ENCODE measurements around the gene SHB. TPM values are rescaled to one million over a fixed set of nuclear protein-coding genes. Genes with fewer than 3 reads are reported as not detected.

SHB gene
- total and polyA plus RNA-seq, 2 of the 13 experiments (the other 11 are each of a cell fraction or from before 2014, with no cell fraction given), result 19.4 to 20.7 TPM

DNA sequence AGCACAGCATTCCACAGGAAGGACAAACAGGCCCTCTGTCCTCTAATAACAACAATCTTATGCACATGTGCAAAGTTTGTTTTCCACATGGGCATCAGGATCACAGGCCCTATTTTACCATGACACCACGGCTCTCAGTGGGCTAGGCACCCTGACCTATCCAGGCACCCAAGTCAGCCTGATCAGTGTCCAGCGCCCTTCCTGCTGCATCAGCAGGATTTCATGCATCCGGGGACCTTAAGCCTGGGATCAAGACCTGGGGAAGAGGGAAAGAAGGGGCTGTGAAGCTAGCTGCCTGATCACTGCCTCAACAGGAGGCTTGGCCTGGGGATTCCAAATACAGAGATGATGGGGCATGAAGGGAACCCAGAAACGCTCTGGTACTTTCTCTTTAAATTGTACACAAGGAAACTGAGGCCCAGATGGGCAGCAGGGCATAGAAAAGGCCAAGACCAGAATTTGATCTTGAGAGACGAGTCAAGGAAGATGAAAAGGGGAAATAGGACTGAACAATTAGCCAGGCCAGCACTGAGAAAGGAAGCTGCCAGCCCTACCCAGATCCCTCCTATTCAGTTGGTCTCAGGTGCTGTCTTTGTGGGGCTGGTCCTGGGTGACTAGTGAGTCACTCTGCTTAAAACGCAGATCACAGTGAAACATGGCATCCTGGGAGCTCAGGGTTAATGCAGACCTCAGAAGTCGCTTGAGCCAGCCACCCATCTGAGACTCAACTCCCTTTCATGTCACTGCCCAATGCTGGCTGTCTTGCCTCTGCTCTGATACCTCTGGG is 57.9 kb downstream of the SHB start:
- Histone ChIP-seq H3K9me3 (ENCODE audit: low read length) (no peaks in the 10 kb centered on the region), H3K4me2 (ENCODE audit: low read depth, low read length) (no peak overlapping the region), H4K20me1 (ENCODE audit: insufficient read depth, low read length) (peaks cover 22% of the 10 kb centered on the region), H3K4me1 (ENCODE audit: insufficient read depth, low read length) (peaks cover 54% of the 10 kb centered on the region), H3K36me3 (replicated peaks in 1 of 2; ENCODE audit: control insufficient read depth in 1 of 2, insufficient read depth in 2 of 2, low read length in 2 of 2) (peaks cover 39 to 69% of the 10 kb centered on the region in 2 experiments), H2AFZ (ENCODE audit: low read length) (no peak overlapping the region), H3K4me3 (replicated peaks in 1 of 3; ENCODE audit: insufficient read depth in 1 of 3, low read depth in 2 of 3, low read length in 3 of 3) (no peak overlapping the region), H3K27me3 (ENCODE audit: control insufficient read depth in 1 of 2, insufficient read depth in 2 of 2, low read length in 2 of 2) (no peaks in the 10 kb centered on the region), H3K9ac (ENCODE audit: insufficient read depth, low read depth, low read length) (no peak overlapping the region), H3K27ac (ENCODE audit: extremely low read length, insufficient read depth, low read length) (no peak overlapping the region), H3K79me2 (ENCODE audit: insufficient read depth, low read length) (peaks cover 61% of the 10 kb centered on the region)
- in situ Hi-C loops (cut with HindIII; ENCODE audit: extremely low pct_ligation_motif_present, low pct_unique_long_range_greater_than_20kb), result no loop called here
- DNase-seq (ENCODE audit: low spot score), result no peak
- WGBS (ENCODE audit: low lambda C conversion rate), result 96% methylated on average over 6 of the region's 7 CpGs
- POLR2A ChIA-PET, result interaction anchor here (1.2 kb wide), 1 partner anchor 9 kb away, joined by 3 read pairs; no protein-coding TSS in a partner anchor
- CTCF ChIA-PET (ENCODE audit: low intra/inter-chr PET ratio, low total read pairs), result no interaction called here
- TF ChIP-seq MAFK (conservative IDR thresholded peaks at IDR 0.05 in 1 of 2, IDR thresholded peaks at IDR 0.05 in 1 of 2; ENCODE audit: low read length in 2 of 2) (peak; percentile 60 to 72), MNT (IDR thresholded peaks at IDR 0.05) (peak; percentile 75), MLLT10 (CRISPR knock-in tag; IDR thresholded peaks at IDR 0.05) (no peak), ZNF687 (CRISPR knock-in tag; IDR thresholded peaks at IDR 0.05) (peak; percentile 29; the same call in 1 of the 2 replicates), HNF4A (CRISPR knock-in tag; IDR thresholded peaks at IDR 0.05) (no peak), IRF2 (CRISPR knock-in tag; IDR thresholded peaks at IDR 0.05) (no peak), MAFF (IDR thresholded peaks at IDR 0.05; ENCODE audit: low read depth, low read length) (peak; percentile 44; the same call in 1 of the 2 replicates)
- TF ChIP-seq, protein P1, sequence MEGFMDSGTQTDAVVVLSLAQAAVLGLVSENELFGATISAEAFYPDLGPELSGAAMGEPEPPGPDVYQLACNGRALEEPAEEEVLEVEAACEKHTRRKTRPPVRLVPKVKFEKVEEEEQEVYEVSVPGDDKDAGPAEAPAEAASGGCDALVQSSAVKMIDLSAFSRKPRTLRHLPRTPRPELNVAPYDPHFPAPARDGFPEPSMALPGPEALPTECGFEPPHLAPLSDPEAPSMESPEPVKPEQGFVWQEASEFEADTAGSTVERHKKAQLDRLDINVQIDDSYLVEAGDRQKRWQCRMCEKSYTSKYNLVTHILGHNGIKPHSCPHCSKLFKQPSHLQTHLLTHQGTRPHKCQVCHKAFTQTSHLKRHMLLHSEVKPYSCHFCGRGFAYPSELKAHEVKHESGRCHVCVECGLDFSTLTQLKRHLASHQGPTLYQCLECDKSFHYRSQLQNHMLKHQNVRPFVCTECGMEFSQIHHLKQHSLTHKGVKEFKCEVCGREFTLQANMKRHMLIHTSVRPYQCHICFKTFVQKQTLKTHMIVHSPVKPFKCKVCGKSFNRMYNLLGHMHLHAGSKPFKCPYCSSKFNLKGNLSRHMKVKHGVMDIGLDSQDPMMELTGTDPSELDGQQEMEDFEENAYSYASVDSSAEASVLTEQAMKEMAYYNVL (CRISPR knock-in tag; IDR thresholded peaks at IDR 0.05; ENCODE audit: borderline replicate concordance), result no peak
- BruUV-seq (replicated peaks), result no TSS peak
- ATAC-seq, result no peak
- intact Hi-C loops (cut with micrococcal nuclease; ENCODE audit: unreplicated experiment), result no loop called here
- no peak for FAIRE-seq

All from HepG2 (cell line).